Mesenteric fat pad (tissue), 1 donor: Measurements from ENCODE around the gene KMT2B. TPM values are rescaled to one million over a fixed set of nuclear protein-coding genes. Genes with fewer than 3 reads are reported as not detected.

Experiments
- DNase-seq: peaks from one replicate; pipeline ENCODE4 v3.0.0-alpha.2; 2020; ENCODE audit warnings: low spot score
- total RNA-seq: library from RNA; stranded (reverse); fragmentation: NEBNext Ultra II Directional; extraction: Animal tissue kit (Norgen Biotek cat#: 25700); gene quantifications from one replicate; pipeline ENCODE4 v1.2.1, GENCODE V29; 2021
- donor health status: DM: yes; HTN: yes; CAD: no.

KMT2B gene
- total RNA-seq, 1 donor from 2014 or later = 33.5 TPM

DNA sequence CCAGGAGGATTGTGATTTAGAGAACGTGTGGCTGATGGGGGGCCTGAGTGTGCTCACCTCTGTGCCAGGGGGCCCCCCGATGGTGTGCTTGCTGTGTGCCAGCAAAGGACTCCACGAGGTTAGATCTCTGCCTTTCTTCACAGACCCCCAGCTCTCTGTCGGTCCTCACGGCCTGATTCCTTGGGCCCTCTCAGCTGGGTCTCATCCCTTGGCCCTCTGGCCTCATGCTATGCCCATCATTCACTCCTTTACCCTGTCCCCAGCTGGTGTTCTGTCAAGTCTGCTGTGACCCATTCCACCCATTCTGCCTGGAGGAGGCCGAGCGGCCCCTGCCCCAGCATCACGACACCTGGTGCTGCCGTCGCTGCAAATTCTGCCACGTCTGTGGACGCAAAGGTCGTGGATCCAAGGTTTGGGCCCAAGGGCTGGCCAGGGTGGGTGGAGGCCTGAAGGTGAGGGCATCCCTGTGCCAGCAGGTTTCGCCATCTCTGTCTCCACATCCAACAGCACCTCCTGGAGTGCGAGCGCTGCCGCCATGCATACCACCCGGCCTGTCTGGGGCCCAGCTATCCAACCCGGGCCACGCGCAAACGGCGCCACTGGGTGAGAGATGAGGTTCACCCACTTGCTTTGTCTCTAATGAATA is 7.5 kb downstream of the KMT2B start:
- DNase-seq = no peak

DNA sequence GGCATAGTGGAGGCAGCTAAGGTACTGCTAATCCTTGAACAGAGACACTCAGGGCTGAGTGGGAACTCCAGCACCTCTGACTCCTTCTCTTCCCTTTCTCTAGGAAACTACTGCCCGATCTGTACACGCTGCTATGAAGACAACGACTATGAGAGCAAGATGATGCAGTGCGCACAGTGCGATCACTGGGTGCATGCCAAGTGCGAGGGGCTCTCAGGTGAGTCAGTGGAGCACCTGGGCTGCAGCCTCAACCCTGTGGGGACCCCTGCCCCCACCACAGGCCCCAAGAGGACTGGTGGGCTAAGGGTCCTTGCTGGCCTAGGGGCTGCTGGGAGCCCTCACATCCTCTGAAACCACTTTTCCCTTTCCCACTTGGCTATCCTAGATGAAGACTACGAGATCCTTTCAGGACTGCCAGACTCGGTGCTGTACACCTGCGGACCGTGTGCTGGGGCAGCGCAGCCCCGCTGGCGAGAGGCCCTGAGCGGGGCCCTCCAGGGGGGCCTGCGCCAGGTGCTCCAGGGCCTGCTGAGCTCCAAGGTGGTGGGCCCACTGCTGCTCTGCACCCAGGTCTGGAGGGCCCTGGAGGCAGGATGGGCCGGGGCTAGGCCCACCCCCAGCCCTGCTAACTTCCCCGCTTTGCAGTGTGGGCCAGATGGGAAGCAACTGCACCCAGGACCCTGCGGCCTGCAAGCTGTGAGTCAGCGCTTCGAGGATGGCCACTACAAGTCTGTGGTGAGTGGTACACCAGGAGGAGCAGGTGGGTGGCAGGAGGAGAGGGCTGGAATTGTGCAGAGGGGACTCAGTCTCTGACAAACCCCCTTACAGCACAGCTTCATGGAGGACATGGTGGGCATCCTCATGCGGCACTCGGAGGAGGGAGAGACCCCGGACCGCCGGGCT is 9.5 kb downstream of the KMT2B start:
- no peak for DNase-seq

DNA sequence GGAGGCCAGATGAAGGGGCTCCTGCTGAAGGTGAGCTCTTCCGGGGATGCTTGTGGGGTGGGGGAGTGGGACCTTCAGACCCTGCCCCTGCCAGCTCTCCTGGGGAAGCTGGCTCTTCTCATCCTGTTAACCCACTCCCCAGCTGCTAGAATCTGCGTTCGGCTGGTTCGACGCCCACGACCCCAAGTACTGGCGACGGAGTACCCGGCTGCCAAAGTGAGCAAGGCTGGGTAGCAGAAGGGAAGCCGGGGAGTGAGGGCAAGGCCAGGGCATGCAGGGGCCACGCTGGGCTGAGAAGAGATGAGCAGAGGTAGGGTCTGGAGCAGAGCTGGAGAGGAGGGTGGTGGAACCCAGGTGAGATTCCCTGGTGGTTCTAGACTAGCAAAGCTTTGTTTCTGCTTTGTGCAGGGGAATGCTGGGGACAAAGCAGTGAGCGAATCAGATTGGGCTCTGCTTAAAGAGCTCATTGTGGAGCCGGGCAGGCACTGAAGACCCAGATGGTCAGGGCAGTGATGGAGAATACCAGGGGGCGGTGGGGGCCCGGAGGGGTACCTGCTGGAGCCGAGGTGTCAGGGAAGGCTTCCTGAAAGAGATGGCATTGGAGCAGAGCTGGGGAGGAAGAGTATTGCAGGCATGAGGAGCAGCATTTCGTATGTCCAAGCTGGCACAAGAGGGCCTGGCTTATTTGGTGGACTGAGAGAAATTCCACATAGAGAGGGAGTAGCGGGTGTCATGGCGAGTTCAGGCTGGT is 10.3 kb downstream of the KMT2B start:
- DNase-seq = no peak

DNA sequence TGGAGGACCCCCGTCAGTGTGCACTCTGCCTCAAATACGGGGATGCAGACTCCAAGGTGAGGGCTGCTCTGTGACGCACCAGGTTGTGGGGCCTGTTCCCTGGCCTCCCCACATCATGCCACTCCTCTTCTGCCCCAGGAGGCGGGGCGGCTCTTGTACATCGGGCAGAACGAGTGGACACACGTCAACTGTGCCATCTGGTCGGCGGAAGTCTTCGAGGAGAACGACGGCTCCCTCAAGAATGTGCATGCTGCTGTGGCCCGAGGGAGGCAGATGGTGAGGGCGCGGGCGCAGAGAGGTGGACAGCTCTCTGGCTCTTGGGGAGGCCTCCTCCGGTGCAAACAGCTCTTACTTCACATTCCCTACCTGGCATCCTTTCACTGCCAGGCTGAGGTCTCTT is 11.2 kb downstream of the KMT2B start:
- no peak for DNase-seq

DNA sequence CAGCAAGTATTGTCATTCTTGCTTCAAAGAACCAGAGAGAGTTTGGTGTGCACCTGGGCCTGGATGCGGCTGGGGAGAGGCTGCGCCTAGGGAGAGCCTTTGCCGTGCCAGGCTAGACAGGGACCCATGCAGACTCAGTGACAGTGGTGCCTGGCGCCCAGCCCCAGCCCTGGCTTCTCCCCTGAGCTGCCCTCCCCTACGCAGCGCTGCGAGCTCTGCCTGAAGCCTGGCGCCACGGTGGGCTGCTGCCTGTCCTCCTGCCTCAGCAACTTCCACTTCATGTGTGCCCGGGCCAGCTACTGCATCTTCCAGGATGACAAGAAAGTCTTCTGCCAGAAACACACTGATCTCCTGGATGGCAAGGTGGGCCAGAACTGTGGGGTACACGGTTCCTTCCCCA is 12.0 kb downstream of the KMT2B start:
- no peak for DNase-seq

DNA sequence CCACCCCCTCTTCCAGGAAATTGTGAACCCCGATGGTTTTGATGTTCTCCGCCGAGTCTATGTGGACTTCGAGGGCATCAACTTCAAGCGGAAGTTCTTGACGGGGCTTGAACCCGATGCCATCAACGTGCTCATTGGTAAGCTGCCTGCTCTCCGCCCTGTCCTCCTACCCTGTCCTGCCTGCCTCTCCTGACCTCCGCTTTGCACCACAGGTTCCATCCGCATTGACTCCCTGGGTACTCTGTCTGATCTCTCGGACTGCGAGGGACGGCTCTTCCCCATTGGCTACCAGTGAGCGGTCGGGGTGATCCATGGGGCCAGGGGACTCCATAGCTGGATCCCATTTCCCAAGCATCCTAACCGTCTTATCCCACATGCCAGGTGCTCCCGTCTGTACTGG is 12.5 kb downstream of the KMT2B start:
- no peak for DNase-seq

DNA sequence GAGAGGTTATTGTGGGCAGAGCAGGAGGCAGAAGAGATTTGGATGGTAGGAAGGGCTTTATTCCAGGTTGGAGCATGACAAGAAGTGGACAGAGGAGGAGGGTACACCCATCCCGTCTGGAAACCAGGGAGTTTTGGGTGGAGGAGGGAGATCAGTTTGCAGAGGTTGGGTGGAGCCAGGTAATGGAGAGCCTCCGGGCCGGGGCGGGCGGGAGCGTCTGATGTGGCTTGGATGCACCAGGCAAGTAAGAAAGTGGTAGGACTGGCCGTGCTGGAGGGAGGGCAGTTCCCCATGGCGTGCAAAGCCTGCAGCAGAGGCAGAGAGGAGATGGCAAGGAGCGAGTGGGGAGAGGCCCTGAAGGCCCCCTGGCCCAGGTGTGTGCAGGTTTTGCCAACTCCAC is 13.6 kb downstream of the KMT2B start:
- DNase-seq = no peak

DNA sequence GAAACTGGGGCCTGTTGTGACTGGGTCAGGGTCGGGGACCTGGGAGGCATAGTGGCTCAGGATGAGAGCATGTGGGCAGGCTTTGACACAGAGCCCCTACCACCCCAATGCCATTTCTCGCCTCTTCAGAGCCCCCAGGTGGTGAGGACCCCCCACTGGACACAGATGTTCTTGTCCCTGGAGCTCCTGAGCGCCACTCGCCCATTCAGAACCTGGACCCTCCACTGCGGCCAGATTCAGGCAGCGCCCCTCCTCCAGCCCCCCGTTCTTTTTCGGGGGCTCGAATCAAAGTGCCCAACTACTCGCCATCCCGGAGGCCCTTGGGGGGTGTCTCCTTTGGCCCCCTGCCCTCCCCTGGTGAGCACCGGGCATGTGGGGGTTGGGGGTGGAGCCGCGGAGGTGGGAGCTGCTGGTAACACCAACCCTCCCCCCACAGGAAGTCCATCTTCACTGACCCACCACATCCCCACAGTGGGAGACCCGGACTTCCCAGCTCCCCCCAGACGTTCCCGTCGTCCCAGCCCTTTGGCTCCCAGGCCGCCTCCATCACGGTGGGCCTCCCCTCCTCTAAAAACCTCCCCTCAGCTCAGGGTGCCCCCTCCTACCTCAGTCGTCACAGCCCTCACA is 14.1 kb downstream of the KMT2B start:
- no peak for DNase-seq

DNA sequence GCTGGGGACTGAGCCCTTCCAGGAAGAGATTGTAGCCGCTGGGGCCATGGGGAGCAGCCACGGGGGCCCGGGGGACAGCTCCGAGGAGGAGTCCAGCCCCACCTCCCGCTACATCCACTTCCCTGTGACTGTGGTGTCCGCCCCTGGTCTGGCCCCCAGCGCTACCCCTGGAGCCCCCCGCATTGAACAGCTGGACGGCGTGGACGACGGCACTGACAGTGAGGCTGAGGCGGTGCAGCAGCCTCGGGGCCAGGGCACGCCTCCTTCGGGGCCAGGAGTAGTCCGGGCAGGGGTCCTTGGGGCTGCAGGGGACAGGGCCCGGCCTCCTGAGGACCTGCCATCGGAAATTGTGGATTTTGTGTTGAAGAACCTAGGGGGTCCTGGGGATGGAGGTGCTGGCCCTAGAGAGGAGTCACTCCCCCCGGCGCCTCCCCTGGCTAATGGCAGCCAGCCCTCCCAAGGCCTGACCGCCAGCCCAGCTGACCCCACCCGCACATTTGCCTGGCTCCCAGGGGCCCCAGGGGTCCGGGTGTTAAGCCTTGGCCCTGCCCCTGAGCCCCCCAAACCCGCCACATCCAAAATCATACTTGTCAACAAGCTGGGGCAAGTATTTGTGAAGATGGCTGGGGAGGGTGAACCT is 14.9 kb downstream of the KMT2B start:
- no peak for DNase-seq

DNA sequence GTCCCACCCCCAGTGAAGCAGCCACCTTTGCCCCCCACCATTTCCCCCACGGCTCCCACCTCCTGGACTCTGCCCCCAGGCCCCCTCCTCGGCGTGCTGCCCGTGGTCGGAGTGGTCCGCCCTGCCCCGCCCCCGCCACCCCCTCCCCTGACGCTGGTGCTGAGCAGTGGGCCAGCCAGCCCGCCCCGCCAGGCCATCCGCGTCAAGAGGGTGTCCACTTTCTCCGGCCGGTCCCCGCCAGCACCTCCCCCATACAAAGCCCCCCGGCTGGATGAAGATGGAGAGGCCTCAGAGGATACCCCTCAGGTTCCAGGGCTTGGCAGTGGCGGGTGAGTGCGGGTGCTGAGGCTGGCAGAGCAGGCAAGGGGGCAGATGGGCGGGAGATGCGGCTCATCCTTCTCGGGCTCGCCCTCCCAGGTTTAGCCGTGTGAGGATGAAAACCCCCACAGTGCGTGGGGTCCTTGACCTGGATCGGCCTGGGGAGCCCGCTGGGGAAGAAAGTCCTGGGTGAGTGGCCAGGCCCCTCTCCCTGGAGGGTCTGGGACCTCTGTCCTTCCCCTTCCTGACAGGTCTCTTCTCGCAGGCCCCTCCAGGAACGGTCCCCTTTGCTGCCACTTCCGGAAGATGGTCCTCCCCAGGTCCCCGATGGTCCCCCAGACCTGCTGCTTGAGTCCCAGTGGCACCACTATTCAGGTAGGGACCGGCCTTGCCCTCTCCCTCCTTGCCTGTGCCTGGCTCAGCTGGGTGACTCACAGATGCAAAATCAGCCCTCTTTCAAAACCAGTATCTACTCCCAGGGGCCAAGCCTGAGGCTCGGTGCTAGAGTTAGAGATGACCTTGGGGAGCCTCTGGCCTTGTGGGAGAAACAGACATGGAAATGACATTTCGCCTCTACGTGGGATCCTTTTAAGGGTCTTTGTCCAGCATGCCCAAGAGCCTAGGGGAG is 15.7 kb downstream of the KMT2B start:
- DNase-seq = no peak

DNA sequence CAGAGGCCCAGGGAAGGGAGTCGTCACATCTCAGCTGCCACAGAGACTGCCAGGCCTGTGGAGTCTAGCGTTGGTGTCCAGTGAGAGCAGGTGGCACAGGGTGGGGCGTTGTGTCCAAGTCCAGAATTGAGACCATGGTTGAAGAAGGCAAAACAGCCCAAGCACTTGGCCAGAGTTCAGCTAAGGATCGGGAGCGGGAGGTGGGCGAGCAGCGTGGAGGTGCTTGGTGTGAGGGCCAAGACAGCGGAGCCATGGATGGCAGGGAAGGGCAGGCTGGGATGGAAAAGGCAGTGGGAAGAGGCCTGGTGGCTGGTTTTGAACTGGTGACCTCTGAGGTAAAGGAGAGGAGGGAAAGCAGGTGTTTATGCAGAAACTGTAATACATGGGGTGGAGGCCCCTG is 16.5 kb downstream of the KMT2B start:
- no peak for DNase-seq

DNA sequence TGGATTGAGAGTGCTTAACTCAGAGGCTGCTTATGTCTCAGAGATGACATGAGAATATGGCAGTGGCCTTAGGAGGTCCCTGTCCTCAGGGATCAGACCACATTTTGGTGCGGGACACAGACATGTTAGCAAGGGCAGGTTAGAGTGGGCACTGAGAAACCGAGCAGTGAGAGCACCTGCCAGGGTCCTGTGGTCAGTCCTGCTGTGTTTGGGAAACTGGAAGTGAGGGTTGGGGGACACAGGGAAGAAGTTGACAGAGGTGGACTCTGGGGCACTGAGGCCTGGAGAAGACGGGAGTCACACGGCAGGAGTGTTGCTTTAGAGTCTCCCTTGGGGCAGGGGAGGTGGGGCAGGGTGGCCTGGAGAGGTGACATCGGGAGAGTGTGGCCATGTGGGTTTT is 17.1 kb downstream of the KMT2B start:
- DNase-seq = no peak

DNA sequence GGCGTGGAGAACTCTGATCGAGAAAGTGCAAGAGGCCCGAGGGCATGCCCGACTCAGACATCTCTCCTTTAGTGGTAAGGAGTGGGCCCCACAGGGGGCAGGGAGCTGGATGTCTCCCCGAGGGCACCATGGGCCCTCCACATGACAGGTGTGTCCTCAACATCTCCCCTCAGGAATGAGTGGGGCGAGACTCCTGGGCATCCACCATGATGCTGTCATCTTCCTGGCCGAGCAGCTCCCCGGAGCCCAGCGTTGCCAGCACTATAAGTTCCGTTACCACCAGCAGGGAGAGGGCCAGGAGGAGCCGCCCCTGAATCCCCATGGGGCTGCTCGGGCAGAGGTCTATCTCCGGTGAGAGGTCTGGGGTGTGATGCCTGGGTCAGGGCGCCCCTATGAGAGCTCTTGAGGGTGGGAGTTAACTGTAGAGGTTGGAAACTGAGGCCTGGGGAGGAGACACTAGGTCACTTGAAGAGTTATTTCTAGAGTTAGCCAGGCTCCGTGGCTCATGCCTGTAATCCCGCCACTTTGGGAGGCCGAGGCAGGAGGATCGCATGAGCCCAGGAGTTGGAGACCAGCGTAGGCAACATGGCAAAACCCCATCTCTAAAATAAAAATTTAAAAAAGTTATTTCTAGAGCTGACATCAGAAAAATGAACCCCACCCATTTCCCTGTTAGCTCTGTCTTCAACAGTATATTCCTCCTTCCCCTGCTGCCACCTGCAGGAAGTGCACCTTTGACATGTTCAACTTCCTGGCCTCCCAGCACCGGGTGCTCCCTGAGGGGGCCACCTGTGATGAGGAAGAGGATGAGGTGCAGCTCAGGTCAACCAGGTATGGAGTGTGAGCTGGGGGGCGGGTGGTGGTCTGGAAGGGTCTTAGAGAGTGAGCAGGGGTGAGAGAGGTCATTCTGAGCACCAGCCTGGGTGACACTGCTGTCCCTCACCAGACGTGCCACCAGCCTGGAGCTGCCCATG is 19.4 kb downstream of the KMT2B start:
- no peak for DNase-seq

DNA sequence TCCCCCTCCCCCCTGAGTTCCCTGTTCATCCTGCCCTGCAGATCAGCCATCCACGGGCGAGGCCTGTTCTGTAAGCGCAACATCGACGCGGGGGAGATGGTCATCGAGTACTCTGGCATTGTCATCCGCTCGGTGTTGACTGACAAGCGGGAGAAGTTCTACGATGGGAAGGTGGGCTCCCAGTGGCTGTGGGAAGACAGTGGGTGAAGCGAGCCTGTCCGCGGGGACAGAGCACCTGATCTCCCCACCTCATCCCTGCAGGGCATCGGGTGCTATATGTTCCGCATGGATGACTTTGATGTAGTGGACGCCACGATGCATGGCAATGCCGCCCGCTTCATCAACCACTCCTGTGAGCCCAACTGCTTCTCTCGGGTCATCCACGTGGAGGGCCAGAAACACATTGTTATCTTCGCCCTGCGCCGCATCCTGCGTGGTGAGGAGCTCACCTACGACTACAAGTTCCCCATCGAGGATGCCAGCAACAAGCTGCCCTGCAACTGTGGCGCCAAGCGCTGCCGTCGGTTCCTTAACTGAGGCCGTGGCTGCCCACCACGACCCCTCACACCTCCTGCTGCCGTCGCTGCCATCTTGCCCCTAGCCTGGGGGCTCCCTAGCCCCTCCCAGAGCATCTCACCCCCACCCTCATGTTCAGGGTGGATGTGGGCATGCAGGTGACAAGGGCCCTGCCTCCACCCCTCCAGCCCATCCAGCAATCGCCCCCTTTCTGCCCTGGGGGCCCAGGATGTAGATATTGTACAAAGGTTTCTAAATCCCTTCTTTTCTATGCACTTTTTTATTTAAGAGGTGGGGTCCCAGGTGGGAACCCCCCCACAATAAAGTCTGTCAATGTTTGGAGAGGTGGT is 20.5 kb downstream of the KMT2B start:
- no peak for DNase-seq

DNA sequence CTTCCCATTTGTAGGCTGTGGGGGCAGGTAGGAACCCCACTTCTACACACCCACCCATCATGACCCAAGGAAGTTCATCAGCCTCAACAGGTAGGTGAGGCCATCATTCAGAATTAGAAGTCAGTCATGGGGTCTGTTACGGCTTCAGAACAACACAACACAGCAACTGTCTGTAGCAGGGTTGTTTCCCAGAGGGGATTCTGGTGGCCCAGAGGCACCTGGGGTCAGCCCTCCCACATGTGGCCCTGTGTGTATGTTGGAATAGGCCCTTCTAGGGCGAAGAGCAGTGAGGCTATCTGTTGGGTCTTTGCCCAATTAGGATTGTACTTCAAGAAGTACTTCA is 21.1 kb downstream of the KMT2B start:
- no peak for DNase-seq

DNA sequence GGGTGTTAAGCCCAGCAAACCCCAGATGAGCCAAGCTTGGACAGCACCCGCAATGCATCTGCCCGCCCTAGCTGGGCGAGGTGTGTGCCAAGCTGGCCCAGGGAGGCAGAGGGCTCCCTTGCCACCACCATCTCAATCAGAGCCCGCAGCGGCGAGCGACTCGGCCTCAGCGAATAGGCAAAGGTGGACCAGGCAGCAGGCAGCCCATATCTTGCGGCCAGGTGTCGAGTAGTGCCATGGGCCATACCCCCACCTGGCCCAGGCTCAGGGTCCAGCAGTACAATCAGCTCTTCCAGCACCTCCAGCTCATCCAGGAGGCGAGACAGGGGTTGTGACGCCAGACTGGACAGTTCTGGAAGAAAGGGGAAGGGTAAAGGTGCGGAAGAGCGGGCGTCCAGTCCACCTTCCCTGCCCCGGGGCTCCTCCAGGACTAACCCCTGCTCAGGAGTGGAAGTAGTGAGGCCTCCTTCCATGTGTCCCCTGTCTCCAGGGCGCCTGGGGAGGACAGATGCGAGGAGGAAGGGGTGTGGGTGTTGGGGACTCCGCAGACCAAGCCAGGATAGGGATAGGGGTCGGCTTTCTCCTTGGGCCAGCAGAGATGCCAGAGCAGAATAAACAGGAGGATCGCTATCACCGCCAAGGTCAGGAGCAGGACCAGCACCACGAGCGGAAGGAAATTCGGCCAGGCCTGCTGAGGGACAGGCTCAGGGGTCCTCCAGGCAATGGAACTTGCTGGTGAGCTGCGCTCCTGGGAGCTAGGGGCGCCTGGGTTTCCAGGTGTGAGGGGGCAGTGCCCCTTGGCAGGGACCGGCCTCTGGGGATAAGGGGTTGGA is 21.7 kb downstream of the KMT2B start:
- no peak for DNase-seq

DNA sequence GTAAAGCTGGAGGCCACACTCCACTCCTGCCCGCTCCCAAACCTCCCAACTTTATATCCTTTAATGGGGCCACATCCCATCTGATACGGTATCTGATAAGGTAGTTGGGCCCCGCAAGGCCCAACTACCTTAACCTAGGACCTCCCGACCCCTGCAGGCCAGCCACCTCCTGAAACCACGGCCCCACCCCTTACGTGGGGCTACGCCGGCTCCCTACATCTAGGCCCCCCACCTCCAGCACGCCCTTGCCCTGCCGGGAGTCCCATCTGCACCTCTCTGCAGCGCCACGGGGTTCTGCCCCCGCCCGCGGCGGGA is 22.3 kb downstream of the KMT2B start:
- DNase-seq = no peak
